OCI-LY7 (cell line): Measurements from ENCODE around the gene CFLAR. TPM values are rescaled to one million over a fixed set of nuclear protein-coding genes. Genes with fewer than 3 reads are reported as not detected.

Experiments
- BruUV-seq: library from RNA; stranded (reverse); fragments of 400-500 nt; replicated peaks from 2 replicates; lab custom pipeline; 2021; lab: Mats Ljungman, UMichigan
- CTCF ChIA-PET: fragments of 300-600 bp; sonication (Branson Sonifier 250); formaldehyde crosslinking; loops from one replicate; lab custom pipeline; 2022; ENCODE audit warnings: antibody characterized with exemption; ENCODE audit not compliant: unreplicated experiment; lab: Charles Lee
- POLR2A ChIA-PET: fragments of 300-600 bp; sonication (Branson Sonifier 250); formaldehyde crosslinking; loops from one replicate; lab custom pipeline; 2022; ENCODE audit warnings: antibody characterized with exemption; lab: Charles Lee
- DNase-seq: peaks from one replicate; pipeline ENCODE4 v3.0.0-alpha.2; 2015; ENCODE audit warnings: low spot score
- H2AFZ ChIP-seq: fragments of 200-600 bp; sonication (generic), shearing (Covaris generic); 2 replicates; pipeline ENCODE4 v1.6.1; 2014; ENCODE audit warnings: mild to moderate bottlenecking, antibody characterized with exemption, low read length, moderate library complexity
- H3K27ac ChIP-seq: fragments of 200-600 bp; sonication (generic); 2 replicates; pipeline ENCODE4 v1.5.1; 2014; ENCODE audit warnings: mixed run types, low read depth, mild to moderate bottlenecking, moderate library complexity, low read length, inconsistent platforms; ENCODE audit not compliant: poor library complexity, severe bottlenecking
- H3K36me3 ChIP-seq: fragments of 200-600 bp; sonication (generic); 2 replicates; pipeline ENCODE4 v1.6.1; 2014; ENCODE audit warnings: mild to moderate bottlenecking, antibody characterized with exemption, low read length, moderate library complexity, mixed read lengths; ENCODE audit not compliant: insufficient read depth
- H3K4me1 ChIP-seq: fragments of 200-600 bp; sonication (generic); 2 replicates; pipeline ENCODE4 v1.5.1; 2014; ENCODE audit warnings: mild to moderate bottlenecking, low read length; ENCODE audit not compliant: insufficient read depth, poor library complexity, severe bottlenecking
- H3K4me2 ChIP-seq: fragments of 200-600 bp; sonication (generic); 2 replicates; pipeline ENCODE4 v1.6.1; 2014; ENCODE audit warnings: mild to moderate bottlenecking, low read length
- H3K4me3 ChIP-seq: fragments of 200-600 bp; sonication (generic); 2 replicates; pipeline ENCODE4 v1.5.1; 2014; ENCODE audit warnings: mild to moderate bottlenecking, low read depth, low read length; ENCODE audit not compliant: poor library complexity, severe bottlenecking
- H3K79me2 ChIP-seq: fragments of 200-600 bp; sonication (generic); 2 replicates; pipeline ENCODE4 v1.6.1; 2016; ENCODE audit warnings: low read depth, mild to moderate bottlenecking, low read length, moderate library complexity, mixed read lengths; ENCODE audit not compliant: insufficient read depth
- H3K9me2 ChIP-seq: fragments of 200-600 bp; sonication (generic); 2 replicates; pipeline ENCODE4 v1.6.1; 2016; ENCODE audit warnings: mild to moderate bottlenecking, low read length, mixed read lengths; ENCODE audit not compliant: insufficient read depth
- H3K9me3 ChIP-seq: fragments of 200-600 bp; sonication (generic); 2 replicates; pipeline ENCODE4 v1.6.1; 2014; ENCODE audit warnings: mild to moderate bottlenecking, mixed run types, low read length, mixed read lengths
- H4K20me1 ChIP-seq: fragments of 200-600 bp; sonication (generic); 2 replicates; pipeline ENCODE4 v1.6.1; 2014; ENCODE audit warnings: mild to moderate bottlenecking, antibody characterized with exemption, low read length, moderate library complexity, mixed read lengths; ENCODE audit not compliant: insufficient read depth
- EZH2phosphoT487 ChIP-seq: fragments of 200-600 bp; sonication (generic); IDR thresholded peaks from 2 replicates; pipeline ENCODE4 v1.6.1; 2018; ENCODE audit warnings: low read depth, borderline replicate concordance, mild to moderate bottlenecking, mixed run types, antibody characterized with exemption, low read length, moderate library complexity, mixed read lengths
- intact Hi-C: fragments of 100-400 bp; cut with micrococcal nuclease; formaldehyde crosslinking; loops from one replicate; pipeline ENCODE4 v1.10.0; 2022; ENCODE audit not compliant: unreplicated experiment
- total RNA-seq, 2 experiments: library from RNA; depleted of rRNA in 1 of 2; stranded (reverse); fragments of >200 nt in 1 of 2; shearing (Covaris generic) in 1 of 2; gene quantifications; 2 replicates each; pipeline ENCODE4 v1.2.3, GENCODE V29; 2014 to 2022
- TF ChIP-seq, protein P1 (sequence below): fragments of 200-600 bp; sonication (generic); conservative IDR thresholded peaks from 2 replicates; pipeline ENCODE4 v1.5.1; 2014; ENCODE audit warnings: mild to moderate bottlenecking, antibody characterized with exemption, low read length, moderate library complexity, mixed read lengths

The CFLAR gene
- total RNA-seq, 2 experiments from 2014 or later, result 42.8 to 82.5 TPM

DNA sequence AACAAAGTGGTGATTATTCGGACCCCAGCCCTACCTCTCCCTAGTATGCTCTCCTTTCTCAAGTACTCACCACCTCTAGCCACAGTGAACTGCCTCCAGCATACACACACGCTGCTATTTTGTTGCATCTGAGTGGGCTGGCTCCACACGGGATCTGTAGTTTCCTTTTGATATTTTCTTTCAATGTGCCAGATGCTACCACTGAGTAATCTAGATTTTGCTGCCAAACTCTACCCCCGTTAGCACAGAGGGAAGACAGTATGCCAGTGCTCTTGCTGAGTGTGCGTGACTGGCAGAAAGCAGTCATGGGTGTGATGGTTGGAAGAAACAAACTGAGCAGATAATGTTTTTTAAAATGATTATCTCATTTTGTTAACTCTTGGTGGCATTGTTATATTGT, 11.6 kb downstream of the CFLAR start:
- no TSS peak for BruUV-seq
- ChIA-PET CTCF (no interaction called here), POLR2A (interaction anchor here (1.4 to 1.5 kb wide), 2 partner anchors 33 to 44 kb away, joined by 3 to 5 read pairs; no protein-coding TSS in a partner anchor)
- no peaks in the 10 kb centered on the region for H3K9me2 ChIP-seq
- H2AFZ ChIP-seq, result peak overlapping the region; percentile 35; the same call in 1 of the 2 replicates
- peak; percentile 42 for DNase-seq
- H3K36me3 ChIP-seq, result peaks cover 21% of the 10 kb centered on the region
- peak overlapping the region; percentile 95 for H3K27ac ChIP-seq
- no peaks in the 10 kb centered on the region for H3K9me3 ChIP-seq
- H3K4me3 ChIP-seq, result peak overlapping the region; percentile 51
- TF ChIP-seq, protein P1, sequence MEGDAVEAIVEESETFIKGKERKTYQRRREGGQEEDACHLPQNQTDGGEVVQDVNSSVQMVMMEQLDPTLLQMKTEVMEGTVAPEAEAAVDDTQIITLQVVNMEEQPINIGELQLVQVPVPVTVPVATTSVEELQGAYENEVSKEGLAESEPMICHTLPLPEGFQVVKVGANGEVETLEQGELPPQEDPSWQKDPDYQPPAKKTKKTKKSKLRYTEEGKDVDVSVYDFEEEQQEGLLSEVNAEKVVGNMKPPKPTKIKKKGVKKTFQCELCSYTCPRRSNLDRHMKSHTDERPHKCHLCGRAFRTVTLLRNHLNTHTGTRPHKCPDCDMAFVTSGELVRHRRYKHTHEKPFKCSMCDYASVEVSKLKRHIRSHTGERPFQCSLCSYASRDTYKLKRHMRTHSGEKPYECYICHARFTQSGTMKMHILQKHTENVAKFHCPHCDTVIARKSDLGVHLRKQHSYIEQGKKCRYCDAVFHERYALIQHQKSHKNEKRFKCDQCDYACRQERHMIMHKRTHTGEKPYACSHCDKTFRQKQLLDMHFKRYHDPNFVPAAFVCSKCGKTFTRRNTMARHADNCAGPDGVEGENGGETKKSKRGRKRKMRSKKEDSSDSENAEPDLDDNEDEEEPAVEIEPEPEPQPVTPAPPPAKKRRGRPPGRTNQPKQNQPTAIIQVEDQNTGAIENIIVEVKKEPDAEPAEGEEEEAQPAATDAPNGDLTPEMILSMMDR, result no peak
- no peak for TF ChIP-seq EZH2phosphoT487
- H3K79me2 ChIP-seq, result peaks cover 57% of the 10 kb centered on the region
- no peaks in the 10 kb centered on the region for H4K20me1 ChIP-seq
- intact Hi-C loops, result no loop called here
- peak overlapping the region; percentile 89 for H3K4me2 ChIP-seq
- H3K4me1 ChIP-seq, result peaks cover 95% of the 10 kb centered on the region

DNA sequence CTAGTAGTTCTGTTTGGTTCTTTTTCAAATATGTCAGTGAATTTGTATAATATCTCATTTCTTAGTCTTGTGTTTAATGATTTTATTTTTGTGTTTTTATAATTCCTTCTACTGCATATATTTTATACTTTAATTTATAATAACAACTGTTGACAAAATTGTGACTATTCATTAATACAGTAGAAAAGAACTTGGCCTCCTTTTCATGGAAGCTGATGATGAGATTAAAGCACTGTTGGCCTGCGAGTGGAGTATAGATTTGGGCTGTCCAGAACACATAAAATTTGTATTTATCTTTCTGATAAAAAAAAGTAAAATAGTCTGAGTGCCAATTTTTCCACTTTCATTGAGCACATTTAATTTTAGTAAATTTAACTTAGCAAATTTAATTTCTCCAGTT, 12.1 kb downstream of the CFLAR start:
- intact Hi-C loops, result no loop called here
- H3K4me3 ChIP-seq, result peak overlapping the region; percentile 51
- CTCF ChIA-PET, result no interaction called here

More for the DNA sequence above, 12.1 kb downstream of the CFLAR start:
- no peaks in the 10 kb centered on the region for H3K9me3 ChIP-seq
- H3K36me3 ChIP-seq, result peaks cover 24% of the 10 kb centered on the region
- H3K4me2 ChIP-seq, result peak overlapping the region; percentile 89
- no peak for TF ChIP-seq EZH2phosphoT487
- TF ChIP-seq, protein P1, result no peak
- H3K4me1 ChIP-seq, result peaks cover 94% of the 10 kb centered on the region
- POLR2A ChIA-PET, result interaction anchor here (0.7 to 1.3 kb wide), 5 partner anchors 16 to 239 kb away, joined by 3 to 8 read pairs (median 3); partner anchors contain the start of genes NIF3L1 and PPIL3
- no peaks in the 10 kb centered on the region for H4K20me1 ChIP-seq
- peaks cover 53% of the 10 kb centered on the region for H3K79me2 ChIP-seq
- H2AFZ ChIP-seq, result no peak overlapping the region
- no TSS peak for BruUV-seq
- no peak overlapping the region for H3K27ac ChIP-seq
- no peak for DNase-seq
- no peaks in the 10 kb centered on the region for H3K9me2 ChIP-seq
